ENCODE data around the gene CACNB1. TPM values are rescaled to one million over a fixed set of nuclear protein-coding genes. Genes with fewer than 3 reads are reported as not detected.

Gene CACNB1
- 2.0 TPM for total RNA-seq

- peak; percentile 22 for ATAC-seq
Observed at GRCh38 chr17:39197380-39198185, at the start of gene CACNB1. Gene CACNB1 (minus strand): TSS chr17:39197669. CDS start chr17:39197495, 174 bp downstream.

DNA sequence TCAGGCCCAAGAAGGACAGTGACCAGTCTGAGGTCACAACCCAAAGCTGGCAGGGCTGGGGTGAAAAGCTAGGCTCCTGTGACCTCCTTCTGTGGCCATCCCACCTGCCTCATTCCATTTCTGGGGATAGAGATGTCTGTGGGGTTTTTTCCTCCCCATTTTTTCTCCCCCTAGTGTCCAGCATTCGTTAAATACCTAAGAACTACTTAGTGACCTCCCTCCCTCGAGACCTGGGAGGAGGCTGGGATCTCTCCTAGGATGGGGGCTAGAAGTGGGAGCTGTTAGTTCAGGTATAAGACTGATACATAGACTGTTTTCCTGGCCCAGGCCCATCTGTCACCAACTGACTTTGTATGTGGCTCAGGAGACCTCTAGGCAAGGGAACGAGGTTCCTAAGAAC, 48.8 kb upstream of the CACNB1 start:
- no peak for ATAC-seq

DNA sequence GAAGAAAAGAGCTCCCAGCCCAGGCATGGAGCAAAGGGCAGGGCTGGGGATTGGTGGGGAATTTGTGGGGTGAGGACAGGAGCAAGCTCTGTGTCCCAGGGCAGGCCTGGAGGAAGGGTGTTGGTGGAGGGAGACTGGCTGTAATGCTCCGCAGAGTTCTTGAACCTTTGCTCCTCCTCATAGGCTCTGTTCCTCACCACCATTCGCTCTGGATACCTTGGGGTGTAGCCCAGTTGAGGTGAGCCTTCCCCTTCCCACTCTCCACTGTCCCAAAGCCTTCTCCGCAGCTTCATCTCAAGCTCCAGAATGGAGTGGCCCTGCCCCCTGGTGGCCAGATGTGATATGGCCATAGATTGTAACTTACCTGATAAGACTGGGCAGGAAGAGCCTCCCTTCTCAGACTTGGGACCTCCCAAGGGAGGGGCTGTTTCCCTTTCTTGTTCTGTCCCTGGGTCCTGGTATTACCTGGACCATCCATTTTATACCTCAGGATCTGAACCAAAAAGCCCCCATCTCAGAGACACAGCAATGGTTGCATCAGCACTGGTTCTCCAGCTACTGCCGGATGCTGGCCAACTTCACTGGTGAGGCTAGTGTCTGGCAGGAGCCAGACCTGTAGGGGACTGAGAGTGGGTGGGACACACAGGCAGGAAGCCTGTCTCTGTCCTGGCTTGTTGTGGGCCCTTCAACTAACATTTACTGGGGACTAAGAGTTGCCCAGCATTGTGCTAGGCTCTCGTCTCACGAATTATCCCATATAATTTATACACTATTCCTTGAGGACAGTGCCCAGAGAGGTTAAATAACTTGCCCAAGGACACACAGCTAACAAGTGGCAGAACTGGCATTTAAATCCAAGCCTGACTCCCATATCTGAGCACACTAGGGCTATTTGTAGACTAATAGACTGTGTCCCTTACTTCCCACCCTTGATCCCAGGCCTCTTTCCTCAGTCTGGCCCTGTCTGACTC, 47.4 kb upstream of the CACNB1 start:
- peak; percentile 88 for ATAC-seq

DNA sequence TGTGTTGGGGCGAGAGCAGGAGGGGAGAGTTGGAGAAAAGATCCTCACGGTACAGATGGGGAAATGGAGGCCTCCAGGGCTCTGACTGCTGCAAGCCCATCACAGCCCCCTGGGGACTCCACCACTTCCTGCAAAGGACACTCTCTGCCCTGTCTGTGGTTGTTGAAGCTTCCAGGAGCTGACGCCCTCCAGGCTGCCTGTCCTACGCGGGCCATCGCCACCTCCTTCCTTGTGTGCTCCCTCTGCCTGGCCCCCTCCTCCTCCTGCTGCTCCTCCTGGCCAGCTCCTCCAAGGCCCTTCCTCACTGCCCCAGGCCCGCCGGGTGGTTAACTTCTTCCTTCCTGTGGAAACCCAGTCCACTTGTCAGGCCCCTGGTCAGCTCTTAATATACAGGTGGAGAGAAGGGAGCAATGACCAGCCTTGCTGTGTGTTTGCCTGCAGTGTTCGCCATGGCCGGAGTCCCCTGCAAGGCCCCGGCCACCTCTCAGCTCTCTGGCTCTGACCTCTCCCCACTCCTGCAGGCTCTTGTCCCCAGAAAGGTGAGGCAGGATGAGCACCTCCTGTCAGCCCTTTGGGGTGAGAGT, 46.6 kb upstream of the CACNB1 start:
- peak; percentile 7 for ATAC-seq

DNA sequence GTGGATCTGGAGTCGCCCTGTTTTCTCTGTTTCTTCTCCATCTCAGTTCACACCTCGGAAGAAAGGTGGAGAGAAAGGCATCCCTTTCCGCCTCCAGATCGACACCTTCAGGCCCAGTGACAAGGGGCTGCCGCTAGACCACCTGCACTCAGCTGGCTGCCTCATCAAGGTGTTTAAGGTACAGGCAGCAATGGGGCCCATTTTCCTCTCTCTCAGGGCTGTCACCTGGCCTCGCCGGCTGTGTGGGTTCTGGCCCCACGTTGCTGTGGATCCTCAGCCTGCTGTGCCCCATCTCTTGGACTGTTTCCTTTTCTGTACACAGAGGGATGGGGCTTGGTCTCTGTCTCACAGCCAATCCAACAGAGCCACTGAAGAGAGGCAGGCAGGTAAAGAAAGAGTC, 45.7 kb upstream of the CACNB1 start:
- no peak for ATAC-seq

DNA sequence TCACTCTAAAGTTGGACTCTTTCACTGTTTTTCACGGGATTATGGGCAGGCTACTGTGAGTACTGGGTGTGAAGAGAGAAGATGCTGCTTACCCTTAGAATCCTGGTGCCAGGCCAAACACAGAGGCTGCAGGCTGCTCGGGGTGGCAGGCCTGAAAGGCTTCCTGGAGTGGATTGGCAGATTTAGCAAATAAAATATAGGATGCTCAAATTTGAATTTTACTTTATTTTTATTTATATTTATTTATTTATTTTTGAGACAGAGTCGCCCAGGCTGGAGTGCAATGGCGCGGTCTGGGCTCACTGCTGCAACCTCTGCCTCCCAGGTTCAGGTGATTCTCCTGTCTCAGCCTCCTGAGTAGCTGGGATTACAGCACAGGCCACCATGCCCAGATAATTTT, 43.2 kb upstream of the CACNB1 start:
- no peak for ATAC-seq

DNA sequence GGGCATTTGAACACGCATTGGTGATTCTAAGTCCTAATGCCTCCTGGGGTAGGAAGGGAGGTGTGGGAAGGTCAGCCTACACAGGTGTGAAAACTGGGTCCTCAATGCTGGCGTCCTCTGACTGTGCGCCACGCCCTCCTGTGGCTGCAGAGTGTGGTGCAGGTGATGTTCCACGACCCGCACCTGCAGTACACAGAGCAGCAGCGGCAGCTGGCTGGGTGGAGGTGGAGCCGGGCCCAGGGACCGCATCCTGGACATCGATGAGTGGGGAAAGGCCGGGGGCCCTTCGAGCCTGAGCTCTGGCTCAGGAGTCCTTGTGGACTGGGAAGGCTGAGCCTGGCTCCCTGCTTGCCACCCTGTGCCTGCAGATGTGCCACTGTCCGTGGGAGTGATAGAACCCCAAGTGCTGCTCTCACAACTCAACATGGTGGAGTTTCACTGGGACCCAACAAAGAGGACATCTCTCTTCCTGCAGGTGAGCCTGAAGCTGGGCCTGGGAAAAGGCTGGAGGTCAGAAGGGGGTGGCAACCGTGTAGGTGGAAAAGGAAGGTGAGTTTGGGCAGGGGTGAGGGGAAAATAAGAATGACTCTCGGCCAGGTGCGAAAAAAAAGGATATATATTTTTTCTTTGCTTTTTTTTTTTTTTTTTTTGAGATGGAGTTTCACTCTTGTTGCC, 42.3 kb upstream of the CACNB1 start:
- ATAC-seq = peak; percentile 77

DNA sequence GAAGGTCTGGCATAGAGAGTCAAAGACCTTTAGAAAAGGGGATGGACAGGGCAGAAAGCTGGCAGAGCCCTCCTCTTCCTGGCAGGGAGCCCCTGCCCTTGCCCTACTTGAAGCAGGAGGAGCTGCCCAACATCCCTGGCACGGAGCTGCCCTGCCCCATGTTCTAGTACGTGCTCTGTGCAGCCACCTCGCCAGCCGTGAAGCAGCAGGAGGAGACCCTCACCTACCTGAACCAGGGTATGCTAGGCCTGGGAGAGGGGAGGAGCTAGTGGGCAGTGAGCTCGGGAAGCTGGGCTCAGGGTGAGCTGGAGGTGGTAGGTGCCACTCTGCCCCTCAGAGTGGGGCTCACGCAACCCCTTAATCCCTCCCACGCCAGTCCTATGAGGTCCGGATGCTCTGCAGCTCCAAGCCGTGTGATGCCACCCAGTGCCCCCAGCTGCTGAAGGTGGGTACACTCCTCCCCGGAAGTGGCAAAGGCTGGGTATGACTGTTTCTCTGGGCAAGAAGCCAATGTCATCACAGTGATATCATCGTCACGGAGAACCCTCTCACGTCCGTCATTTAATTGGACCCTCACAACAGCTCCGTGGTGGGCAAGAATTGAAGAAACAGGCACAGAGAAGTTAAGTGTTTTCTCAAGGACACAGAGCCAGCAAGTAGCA, 41.0 kb upstream of the CACNB1 start:
- peak; percentile 60 for ATAC-seq

- no peak for ATAC-seq
Observed at GRCh38 chr17:39237586-39237985, 40.1 kb upstream of the CACNB1 start.

DNA sequence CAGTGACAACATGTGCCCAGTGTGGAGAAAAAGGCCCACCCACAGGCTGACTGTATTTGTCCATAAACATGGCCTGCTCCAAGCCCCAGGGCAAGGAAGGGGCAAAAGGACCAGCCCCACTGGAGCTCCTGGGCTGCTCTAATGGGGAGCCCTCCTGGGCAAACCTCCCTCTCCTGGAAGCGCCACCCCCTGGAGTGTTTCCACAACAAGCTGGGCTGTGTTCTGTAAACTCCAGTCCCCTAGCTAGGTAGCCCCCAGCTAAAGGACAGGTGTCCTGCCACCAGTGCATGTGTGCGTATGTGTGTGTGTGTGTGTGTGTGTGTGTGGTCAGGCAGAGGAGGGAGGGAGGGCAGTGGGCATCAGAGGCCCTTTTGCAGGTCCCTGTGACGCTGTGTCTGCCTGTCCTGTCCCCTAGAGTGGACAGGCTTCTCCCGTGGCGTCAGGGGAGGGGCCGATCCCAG, 39.5 kb upstream of the CACNB1 start:
- no peak for ATAC-seq

- ATAC-seq = no peak
Observed at GRCh38 chr17:39236450-39236927, 39.0 kb upstream of the CACNB1 start.

GRCh38 chr17:39235555-39236449, 38.3 kb upstream of the CACNB1 start:
- peak; percentile 50 for ATAC-seq

DNA sequence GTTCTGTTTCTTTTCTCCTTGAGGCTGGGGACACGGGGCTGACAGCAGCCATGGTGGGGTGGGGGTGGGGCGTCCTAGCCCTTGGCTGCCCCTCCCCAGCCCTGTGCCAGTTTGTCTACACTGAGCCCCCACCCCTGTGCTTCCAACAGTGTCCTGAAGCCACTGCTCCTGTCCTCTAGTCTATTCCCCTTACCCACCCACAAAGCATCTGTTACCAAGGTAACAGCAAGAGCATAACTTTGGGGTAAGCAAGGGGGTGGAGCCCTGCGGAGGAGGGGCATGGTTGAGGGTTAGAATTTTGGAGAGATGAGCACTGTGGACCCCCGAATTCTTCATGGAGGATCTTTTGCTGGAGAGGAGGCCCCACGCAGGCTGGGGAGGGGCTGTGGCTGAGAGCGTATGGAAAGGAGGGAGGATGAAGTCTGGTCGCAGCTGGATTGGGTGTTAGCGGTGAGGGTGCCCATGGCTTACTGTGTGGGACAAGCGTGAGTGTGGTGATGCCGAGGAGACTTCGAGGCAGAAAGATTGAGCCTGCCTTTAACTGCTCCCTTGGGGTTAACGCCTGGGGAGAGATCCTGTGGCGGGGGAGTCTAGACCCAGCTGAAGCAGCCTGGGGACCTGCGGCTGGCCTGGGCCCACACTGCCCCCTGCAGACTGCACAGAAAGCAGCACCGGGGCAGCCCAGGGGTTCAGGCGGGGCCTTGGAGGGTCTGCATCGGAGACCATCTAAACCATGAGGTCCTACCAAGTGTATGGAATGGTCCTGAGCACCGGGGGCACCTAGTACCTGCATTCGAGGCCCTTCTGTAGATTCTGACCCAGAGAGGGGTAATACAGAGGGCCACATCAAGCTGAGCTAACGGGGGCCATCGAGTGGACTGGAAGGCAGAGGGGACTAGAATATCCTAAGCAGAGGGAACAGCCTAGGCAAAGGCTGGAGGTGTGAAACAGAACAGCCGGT, 34.4 kb upstream of the CACNB1 start:
- ATAC-seq = peak; percentile 43

DNA sequence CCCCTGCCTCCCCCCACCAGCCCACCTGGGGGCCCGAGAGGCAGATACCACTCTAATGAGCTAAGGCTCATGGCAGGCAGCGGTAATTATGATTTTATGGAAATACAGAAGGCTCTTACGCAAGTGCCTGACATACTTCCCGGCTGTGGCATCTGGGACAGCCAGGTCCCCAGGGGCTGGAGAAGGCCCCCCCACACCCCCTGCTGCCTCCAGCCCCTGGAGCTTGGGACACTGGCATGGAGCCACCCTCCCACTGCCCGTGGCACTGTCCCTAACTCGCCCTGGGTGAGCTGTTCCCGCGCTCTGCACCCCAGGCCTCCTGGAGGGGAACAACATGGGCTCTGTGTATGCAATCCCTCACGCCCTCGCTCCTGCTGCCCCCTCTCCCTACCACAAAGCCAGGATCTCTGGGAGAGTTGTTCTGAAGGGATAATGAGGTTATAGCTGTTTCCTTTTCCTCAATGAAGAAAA, 33.7 kb upstream of the CACNB1 start:
- no peak for ATAC-seq

DNA sequence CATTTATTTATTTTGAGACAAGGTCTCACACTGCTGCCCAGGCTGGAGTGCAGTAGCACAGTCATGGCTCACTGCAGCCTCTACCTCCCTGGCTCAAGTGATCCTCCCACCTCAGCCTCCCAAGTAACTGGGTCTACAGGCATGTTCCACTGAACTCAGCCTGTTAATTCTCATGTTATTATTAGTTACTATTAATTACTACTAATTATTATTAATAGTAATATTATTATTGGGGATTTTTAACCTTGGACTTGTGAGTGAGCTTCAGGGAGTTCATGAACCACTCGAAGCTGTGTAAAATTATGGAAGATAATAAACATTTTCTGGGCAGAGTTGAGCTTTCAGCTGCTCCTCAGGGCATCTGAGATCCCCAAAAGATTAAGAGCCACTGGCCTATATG, 32.9 kb upstream of the CACNB1 start:
- no peak for ATAC-seq

GRCh38 chr17:39229274-39229913, 31.9 kb upstream of the CACNB1 start:
- ATAC-seq = peak; percentile 68

- ATAC-seq = no peak
Observed at GRCh38 chr17:39227364-39227919, 30.0 kb upstream of the CACNB1 start.

DNA sequence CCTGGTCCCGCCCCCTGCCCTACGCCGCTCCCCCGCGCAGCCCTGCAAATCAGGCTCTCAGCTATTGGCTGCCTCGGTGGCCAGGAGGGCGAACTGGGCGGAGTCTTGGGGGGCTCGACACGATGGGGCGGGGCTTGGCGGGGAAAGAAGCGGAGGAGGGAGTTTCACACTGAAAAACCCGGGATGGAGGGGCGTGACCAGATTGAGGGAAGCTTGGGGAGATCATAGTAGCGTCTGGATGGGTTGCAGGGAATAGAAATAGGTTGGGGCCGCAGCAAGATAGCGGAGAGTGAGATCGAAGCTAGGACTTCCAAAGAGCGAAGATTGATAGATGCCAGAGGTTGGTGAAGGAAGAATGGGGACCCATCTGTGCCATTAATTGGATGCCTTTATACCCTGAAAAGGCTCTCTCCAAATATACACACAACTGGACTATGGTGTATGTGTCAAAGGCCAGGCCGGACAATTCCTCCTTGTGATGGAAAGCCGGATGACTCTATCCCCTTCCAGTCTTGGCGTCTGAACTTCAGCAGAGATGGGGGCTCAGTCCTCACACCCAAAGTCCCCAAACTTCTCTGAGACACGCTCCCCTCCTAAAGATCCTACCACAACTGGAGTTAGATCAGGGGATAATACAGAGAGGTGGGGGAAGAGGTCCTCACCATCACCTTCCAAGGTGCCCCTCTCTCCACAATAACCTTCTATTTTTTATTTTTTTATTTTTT, 28.7 kb upstream of the CACNB1 start:
- no peak for ATAC-seq
